Panc1 (cell line): ENCODE results near the gene ATP13A3. TPM values are rescaled to one million over a fixed set of nuclear protein-coding genes. Genes with fewer than 3 reads are reported as not detected.

Experiments used
- ATAC-seq: fragments of 200-7000 bp; cut with Tn5 transposase; 2 replicates; pipeline ENCODE4 v1.9.1; 2020; ENCODE audit warnings: mild to moderate bottlenecking, moderate library complexity
- BruUV-seq: library from RNA; stranded (reverse); fragments of 400-500 nt; replicated peaks from 2 replicates; lab custom pipeline; 2021; lab: Mats Ljungman, UMichigan
- CTCF ChIA-PET: fragments of 300-600 bp; sonication (Branson Sonifier 250); formaldehyde crosslinking; loops from one replicate; lab custom pipeline; 2022; ENCODE audit warnings: antibody characterized with exemption; lab: Charles Lee
- POLR2A ChIA-PET: fragments of 300-600 bp; sonication (Branson Sonifier 250); formaldehyde crosslinking; loops from one replicate; lab custom pipeline; 2022; ENCODE audit warnings: antibody characterized with exemption; lab: Charles Lee
- DNase-seq: peaks from one replicate; pipeline ENCODE4 v3.0.0-alpha.2; 2010; ENCODE audit warnings: low read depth, low spot score
- H3K27ac ChIP-seq: 2 replicates; pipeline ENCODE4 v1.5.1; 2011; ENCODE audit warnings: mild to moderate bottlenecking, low read length, inconsistent platforms
- H3K27me3 ChIP-seq: fragments of 200-500 bp; sonication (Bioruptor generic); 2 replicates; pipeline ENCODE4 v1.6.0; 2014; ENCODE audit warnings: low read length, inconsistent platforms; ENCODE audit not compliant: control insufficient read depth, insufficient read depth
- H3K36me3 ChIP-seq: fragments of 200-500 bp; sonication (Bioruptor generic); 2 replicates; pipeline ENCODE4 v1.5.1; 2014; ENCODE audit warnings: inconsistent platforms, mild to moderate bottlenecking, low read length, moderate library complexity; ENCODE audit not compliant: control insufficient read depth, insufficient read depth
- H3K4me1 ChIP-seq: 2 replicates; pipeline ENCODE4 v1.5.1; 2011; ENCODE audit warnings: inconsistent platforms, mild to moderate bottlenecking, low read length, moderate library complexity; ENCODE audit not compliant: control insufficient read depth, insufficient read depth
- H3K4me3 ChIP-seq, 2 experiments: 2 replicates each; pipeline ENCODE4 v1.5.1; 2011 to 2012; ENCODE audit warnings: low read depth in 2 of 2, low read length in 2 of 2, mild to moderate bottlenecking in 2 of 2, inconsistent platforms in 1 of 2, moderate library complexity in 1 of 2
- H3K9me3 ChIP-seq: fragments of 200-500 bp; sonication (Bioruptor generic); 2 replicates; pipeline ENCODE4 v1.5.1; 2014; ENCODE audit warnings: low read depth, mild to moderate bottlenecking, inconsistent platforms, low read length, moderate library complexity; ENCODE audit not compliant: control insufficient read depth, insufficient read depth
- POLR2AphosphoS5 ChIP-seq: IDR thresholded peaks from 2 replicates; pipeline ENCODE4 v1.6.1; 2012; ENCODE audit warnings: mild to moderate bottlenecking, low read depth, low read length, moderate library complexity
- SIN3A ChIP-seq: IDR thresholded peaks from 2 replicates; pipeline ENCODE4 v1.6.1; 2012; ENCODE audit warnings: low read depth, mild to moderate bottlenecking, low read length, moderate library complexity, borderline replicate concordance; ENCODE audit not compliant: insufficient read depth
- TCF7L2 ChIP-seq: IDR thresholded peaks from 2 replicates; pipeline ENCODE4 v1.6.1; 2011; ENCODE audit warnings: mild to moderate bottlenecking, low read depth, low read length, inconsistent platforms
- in situ Hi-C: cut with HindIII; loops from 2 replicates; pipeline ENCODE4 v1.10.0; 2016; ENCODE audit warnings: low sequenced_read_pairs, low pct_unique_long_range_greater_than_20kb
- intact Hi-C: fragments of 100-400 bp; cut with micrococcal nuclease; formaldehyde crosslinking; loops from one replicate; pipeline ENCODE4 v1.10.0; 2022; ENCODE audit not compliant: unreplicated experiment
- total RNA-seq: library from RNA; stranded (reverse); gene quantifications from one replicate; pipeline ENCODE4 v1.2.1, GENCODE V29; 2021; ENCODE audit not compliant: unreplicated experiment
- TF ChIP-seq, protein P1 (sequence below), 2 experiments: IDR thresholded peaks; 2 replicates each; pipeline ENCODE4 v1.6.1; 2011 to 2012; ENCODE audit warnings: low read depth in 2 of 2, control low read depth in 1 of 2, low read length in 1 of 2, mild to moderate bottlenecking in 1 of 2, moderate library complexity in 1 of 2; ENCODE audit not compliant: insufficient read depth in 1 of 2
- TF ChIP-seq, protein P2 (sequence below): fragments of 450-650 bp; IDR thresholded peaks from 2 replicates; pipeline ENCODE4 v1.5.1; 2017; ENCODE audit warnings: mild to moderate bottlenecking

Gene ATP13A3
- total RNA-seq, 1 experiment from 2014 or later = 169 TPM

GRCh38 chr3:194464692-194465091, 22.1 kb downstream of the ATP13A3 start:
- POLR2A ChIA-PET = no interaction called here
- in situ Hi-C loops (no loop called here), intact Hi-C loops (no loop called here)
- no TSS peak for BruUV-seq
- TF ChIP-seq, protein P1, sequence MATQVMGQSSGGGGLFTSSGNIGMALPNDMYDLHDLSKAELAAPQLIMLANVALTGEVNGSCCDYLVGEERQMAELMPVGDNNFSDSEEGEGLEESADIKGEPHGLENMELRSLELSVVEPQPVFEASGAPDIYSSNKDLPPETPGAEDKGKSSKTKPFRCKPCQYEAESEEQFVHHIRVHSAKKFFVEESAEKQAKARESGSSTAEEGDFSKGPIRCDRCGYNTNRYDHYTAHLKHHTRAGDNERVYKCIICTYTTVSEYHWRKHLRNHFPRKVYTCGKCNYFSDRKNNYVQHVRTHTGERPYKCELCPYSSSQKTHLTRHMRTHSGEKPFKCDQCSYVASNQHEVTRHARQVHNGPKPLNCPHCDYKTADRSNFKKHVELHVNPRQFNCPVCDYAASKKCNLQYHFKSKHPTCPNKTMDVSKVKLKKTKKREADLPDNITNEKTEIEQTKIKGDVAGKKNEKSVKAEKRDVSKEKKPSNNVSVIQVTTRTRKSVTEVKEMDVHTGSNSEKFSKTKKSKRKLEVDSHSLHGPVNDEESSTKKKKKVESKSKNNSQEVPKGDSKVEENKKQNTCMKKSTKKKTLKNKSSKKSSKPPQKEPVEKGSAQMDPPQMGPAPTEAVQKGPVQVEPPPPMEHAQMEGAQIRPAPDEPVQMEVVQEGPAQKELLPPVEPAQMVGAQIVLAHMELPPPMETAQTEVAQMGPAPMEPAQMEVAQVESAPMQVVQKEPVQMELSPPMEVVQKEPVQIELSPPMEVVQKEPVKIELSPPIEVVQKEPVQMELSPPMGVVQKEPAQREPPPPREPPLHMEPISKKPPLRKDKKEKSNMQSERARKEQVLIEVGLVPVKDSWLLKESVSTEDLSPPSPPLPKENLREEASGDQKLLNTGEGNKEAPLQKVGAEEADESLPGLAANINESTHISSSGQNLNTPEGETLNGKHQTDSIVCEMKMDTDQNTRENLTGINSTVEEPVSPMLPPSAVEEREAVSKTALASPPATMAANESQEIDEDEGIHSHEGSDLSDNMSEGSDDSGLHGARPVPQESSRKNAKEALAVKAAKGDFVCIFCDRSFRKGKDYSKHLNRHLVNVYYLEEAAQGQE (IDR thresholded peaks at IDR 0.05; ENCODE audit: insufficient read depth in 1 of 2, low read depth in 2 of 2, low read length in 1 of 2) = no peak
- TF ChIP-seq, protein P2, sequence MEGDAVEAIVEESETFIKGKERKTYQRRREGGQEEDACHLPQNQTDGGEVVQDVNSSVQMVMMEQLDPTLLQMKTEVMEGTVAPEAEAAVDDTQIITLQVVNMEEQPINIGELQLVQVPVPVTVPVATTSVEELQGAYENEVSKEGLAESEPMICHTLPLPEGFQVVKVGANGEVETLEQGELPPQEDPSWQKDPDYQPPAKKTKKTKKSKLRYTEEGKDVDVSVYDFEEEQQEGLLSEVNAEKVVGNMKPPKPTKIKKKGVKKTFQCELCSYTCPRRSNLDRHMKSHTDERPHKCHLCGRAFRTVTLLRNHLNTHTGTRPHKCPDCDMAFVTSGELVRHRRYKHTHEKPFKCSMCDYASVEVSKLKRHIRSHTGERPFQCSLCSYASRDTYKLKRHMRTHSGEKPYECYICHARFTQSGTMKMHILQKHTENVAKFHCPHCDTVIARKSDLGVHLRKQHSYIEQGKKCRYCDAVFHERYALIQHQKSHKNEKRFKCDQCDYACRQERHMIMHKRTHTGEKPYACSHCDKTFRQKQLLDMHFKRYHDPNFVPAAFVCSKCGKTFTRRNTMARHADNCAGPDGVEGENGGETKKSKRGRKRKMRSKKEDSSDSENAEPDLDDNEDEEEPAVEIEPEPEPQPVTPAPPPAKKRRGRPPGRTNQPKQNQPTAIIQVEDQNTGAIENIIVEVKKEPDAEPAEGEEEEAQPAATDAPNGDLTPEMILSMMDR = no peak
- TF ChIP-seq POLR2AphosphoS5 = no peak
- TF ChIP-seq SIN3A = no peak
- no peak for TF ChIP-seq TCF7L2
- Histone ChIP-seq H3K4me1 (no peaks in the 10 kb centered on the region), H3K9me3 (no peaks in the 10 kb centered on the region), H3K4me3 (no peak overlapping the region), H3K36me3 (peaks cover 10% of the 10 kb centered on the region), H3K27ac (no peak overlapping the region), H3K27me3 (no peaks in the 10 kb centered on the region)
- no peak for ATAC-seq
- CTCF ChIA-PET = no interaction called here
- no peak for DNase-seq

- in situ Hi-C loops (no loop called here), intact Hi-C loops (no loop called here)
- Histone ChIP-seq H3K27me3 (no peaks in the 10 kb centered on the region), H3K36me3 (peaks cover 18% of the 10 kb centered on the region), H3K4me1 (no peaks in the 10 kb centered on the region), H3K9me3 (no peaks in the 10 kb centered on the region), H3K4me3 (no peak overlapping the region), H3K27ac (no peak overlapping the region)
- DNase-seq = no peak
- ChIA-PET POLR2A (no interaction called here), CTCF (interaction anchor here (0.6 kb wide), 3 partner anchors 8 to 1044 kb away, joined by 3 to 6 read pairs (median 3); no protein-coding TSS in a partner anchor)
- ATAC-seq = no peak
- no TSS peak for BruUV-seq
- no peak for TF ChIP-seq TCF7L2
- TF ChIP-seq, protein P2 = no peak
Measured at GRCh38 chr3:194462936-194463335, 23.9 kb downstream of the ATP13A3 start.
